LNCaP clone FGC (cell line): ENCODE data around the gene IL21R.

ENCODE experiments used
- DNase-seq: peaks from one replicate; pipeline ENCODE4 v3.0.0-alpha.2; 2011; ENCODE audit warnings: low read depth
- H3K4me3 ChIP-seq: 2 replicates; pipeline ENCODE4 v1.5.1; 2011; ENCODE audit warnings: mild to moderate bottlenecking, low read depth, low read length, control low read depth
- CTCF ChIP-seq: IDR thresholded peaks from 2 replicates; pipeline ENCODE4 v1.5.1; 2012; ENCODE audit warnings: mild to moderate bottlenecking; ENCODE audit not compliant: control insufficient read depth, insufficient read depth; ENCODE audit errors: extremely low read depth

The IL21R gene

DNA sequence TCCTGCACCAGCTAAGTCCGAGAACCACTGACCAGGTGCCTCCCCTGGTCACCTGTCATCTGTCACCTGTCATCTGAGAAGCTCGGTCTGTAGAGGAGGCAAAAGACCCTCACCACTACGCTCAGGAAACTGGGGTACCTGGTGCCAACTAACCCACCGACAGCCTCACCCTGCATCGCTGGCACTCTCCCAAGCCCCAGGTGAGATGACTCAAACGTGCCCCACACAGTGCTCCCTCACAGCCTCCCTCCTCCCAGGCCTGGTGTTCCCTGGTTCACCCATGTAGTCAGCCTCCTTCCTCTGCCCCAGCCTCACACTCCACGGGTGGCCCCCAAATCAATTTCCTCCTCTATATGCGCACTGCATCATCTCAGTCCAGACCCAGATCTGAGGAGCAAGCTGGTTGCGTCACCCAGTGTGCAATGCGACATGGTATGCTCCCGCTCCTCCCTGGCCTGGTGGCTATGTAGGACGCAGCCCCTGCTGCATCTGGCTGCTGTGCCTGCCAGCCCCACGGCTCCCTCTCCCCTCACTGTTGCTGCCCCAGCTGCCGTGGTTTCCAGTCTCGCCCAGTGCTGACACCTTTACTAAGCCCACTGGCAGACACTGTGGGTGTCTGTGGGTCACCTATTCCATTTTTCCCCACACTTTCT is 79.4 kb downstream of the IL21R start:
- DNase-seq, result no peak
- no peak overlapping the region for H3K4me3 ChIP-seq
- TF ChIP-seq CTCF, result no peak

GRCh38 chr16:27482397-27483087 is 80.6 kb downstream of the IL21R start:
- no peak overlapping the region for H3K4me3 ChIP-seq
- DNase-seq, result no peak
- TF ChIP-seq CTCF, result no peak

GRCh38 chr16:27483088-27483437 is 81.1 kb downstream of the IL21R start:
- no peak for DNase-seq
- H3K4me3 ChIP-seq, result no peak overlapping the region
- no peak for TF ChIP-seq CTCF

DNA sequence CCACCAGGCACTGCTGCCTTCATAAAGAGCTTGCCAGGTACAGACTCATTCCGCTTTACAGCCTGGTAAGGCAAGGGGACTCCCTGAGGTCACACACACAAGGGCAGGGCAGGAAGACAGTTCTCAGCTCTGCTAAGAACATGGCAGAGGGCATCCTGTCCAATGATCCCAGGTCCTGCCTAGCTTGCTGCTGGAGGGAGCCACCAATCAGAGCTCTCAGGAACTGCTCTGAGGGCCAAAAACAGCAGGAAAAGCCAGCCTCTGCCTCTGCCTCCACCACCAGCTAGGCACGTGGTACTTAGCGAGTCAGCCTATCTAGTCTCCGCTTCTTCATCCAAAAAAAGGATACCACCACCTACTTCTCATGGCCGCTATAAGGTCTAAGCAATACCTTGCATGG is 81.7 kb downstream of the IL21R start:
- H3K4me3 ChIP-seq, result no peak overlapping the region
- no peak for TF ChIP-seq CTCF
- no peak for DNase-seq

GRCh38 chr16:27485126-27485525 is 83.2 kb downstream of the IL21R start:
- no peak for DNase-seq
- H3K4me3 ChIP-seq, result no peak overlapping the region
- no peak for TF ChIP-seq CTCF

GRCh38 chr16:27485811-27486210 is 83.8 kb downstream of the IL21R start:
- no peak for TF ChIP-seq CTCF
- no peak for DNase-seq
- H3K4me3 ChIP-seq, result no peak overlapping the region

DNA sequence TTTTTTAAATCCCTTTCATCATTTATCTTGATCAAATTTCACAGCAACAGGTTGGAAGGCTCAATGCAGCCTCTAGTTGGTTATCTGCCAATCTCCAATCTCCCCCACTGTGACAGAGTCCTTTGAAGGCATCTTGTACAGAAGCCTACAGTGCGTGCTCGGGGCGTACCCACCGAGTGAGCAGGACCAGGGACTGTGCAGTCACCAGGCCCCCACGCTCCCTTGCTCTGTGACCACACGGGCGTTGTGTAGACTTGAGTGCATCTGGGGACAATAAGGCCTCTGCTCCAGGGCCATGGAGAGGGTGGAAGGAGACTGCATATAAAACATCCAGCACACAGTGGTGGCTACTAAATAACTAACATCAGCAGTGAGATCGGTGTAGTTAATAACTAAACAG is 84.4 kb downstream of the IL21R start:
- TF ChIP-seq CTCF, result no peak
- no peak for DNase-seq
- H3K4me3 ChIP-seq, result no peak overlapping the region
